ENCODE measurements around the gene LAMA2. TPM values are rescaled to one million over a fixed set of nuclear protein-coding genes. Genes with fewer than 3 reads are reported as not detected.

LAMA2 gene
- polyA plus RNA-seq, 1 donor from 2014 or later = 0.05 TPM

DNA sequence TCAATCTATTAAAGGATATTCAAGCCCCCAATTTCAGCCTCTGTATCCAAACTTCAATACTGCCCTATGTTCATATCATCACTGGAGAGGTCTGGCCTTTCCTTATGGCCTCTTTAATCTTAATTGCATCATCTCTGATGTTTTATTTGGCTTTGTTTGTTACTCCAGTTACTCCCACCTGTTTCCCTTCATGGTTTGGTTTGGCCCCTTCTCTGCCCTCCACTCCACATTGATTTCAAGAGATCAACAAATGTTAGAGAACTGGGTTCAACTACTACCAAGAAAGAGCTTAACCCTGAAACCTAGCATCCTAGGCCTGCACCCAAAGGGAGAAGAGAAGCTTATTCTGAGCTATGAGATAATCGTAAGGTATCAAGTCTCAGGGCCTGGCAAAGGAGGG lies 221.6 kb downstream of the LAMA2 start:
- peaks cover 11 to 21% (median 15%) of the 10 kb centered on the region in 3 donors for H3K4me1 Mint-ChIP-seq
- no peak overlapping the region for H3K27ac Mint-ChIP-seq
- no peaks in the 10 kb centered on the region for H3K36me3 Mint-ChIP-seq
- no peaks in the 10 kb centered on the region for H3K27me3 Mint-ChIP-seq
- H3K4me3 Mint-ChIP-seq = no peak overlapping the region
- H3K9me3 Mint-ChIP-seq = no peaks in the 10 kb centered on the region

DNA sequence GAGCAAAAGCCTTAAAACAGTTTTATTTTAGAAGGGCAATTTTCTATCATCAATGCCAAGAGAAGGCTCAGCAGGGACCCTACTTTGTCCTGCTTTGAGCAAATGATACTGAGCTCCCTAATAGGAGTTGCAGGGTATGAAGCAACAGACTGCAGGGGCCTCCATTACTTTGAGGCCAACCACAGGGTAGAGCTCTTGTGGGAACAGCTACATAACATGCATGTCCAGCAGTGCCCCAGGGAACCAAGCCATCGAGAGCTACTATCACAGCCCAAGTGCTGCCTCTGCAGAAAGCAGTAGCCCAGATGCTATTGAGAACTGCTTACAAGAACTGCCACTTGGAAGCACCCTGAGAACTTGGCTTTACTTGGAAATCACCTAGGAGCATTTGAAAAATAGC lies 222.1 kb downstream of the LAMA2 start:
- Mint-ChIP-seq H3K27me3 (no peaks in the 10 kb centered on the region), H3K4me3 (no peak overlapping the region), H3K27ac (no peak overlapping the region), H3K9me3 (no peaks in the 10 kb centered on the region), H3K36me3 (no peaks in the 10 kb centered on the region), H3K4me1 (peaks cover 11 to 20% (median 13%) of the 10 kb centered on the region in 3 donors)

DNA sequence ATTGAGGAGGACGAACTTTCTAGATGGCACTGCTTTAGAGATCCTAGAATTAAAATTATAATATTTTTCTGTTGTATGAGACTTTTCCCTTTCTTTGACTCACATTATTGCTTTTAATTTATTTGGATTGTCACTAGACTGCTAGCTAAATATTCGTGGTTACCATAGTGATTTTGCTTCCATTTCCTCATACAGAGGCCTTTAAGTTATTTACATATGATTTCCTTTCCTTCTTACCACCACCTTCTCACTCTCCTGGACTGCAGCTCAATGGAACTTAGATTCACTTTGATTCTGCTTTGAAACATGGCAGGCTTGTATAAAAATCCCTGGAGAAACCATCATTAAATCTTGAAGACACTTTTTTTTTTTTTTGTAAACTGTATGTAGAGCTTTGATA lies 222.9 kb downstream of the LAMA2 start:
- peak overlapping the region in 1 of 3 donors; percentile 14 for H3K27ac Mint-ChIP-seq
- peaks cover 8 to 15% (median 11%) of the 10 kb centered on the region in 3 donors for H3K4me1 Mint-ChIP-seq
- no peaks in the 10 kb centered on the region for H3K36me3 Mint-ChIP-seq
- no peaks in the 10 kb centered on the region for H3K27me3 Mint-ChIP-seq
- peak overlapping the region in 2 of 4 donors; percentile 13 to 82 for H3K4me3 Mint-ChIP-seq
- no peaks in the 10 kb centered on the region for H3K9me3 Mint-ChIP-seq

DNA sequence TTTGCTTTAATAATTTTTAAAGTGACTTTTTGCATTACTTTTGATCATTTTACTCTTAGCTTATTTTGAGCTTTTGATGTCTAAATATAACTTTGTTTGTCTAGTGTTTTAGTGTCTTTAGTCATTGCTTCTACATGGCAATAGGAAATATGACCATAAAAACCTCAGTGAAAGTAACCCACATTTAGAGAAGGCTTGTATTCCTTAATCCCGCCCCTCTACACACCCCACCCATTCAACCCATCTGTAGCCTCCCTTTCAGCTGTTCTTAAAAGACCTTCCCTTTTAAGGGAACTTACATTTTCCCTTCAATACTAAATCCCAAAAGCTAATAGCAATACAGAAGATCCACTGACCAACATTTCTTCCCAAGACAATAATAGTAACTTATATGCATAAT lies 225.4 kb downstream of the LAMA2 start:
- H3K4me3 Mint-ChIP-seq = no peak overlapping the region
- peaks cover 8 to 15% (median 11%) of the 10 kb centered on the region in 3 donors for H3K4me1 Mint-ChIP-seq
- H3K27ac Mint-ChIP-seq = no peak overlapping the region
- H3K27me3 Mint-ChIP-seq = no peaks in the 10 kb centered on the region
- H3K9me3 Mint-ChIP-seq = no peaks in the 10 kb centered on the region
- no peaks in the 10 kb centered on the region for H3K36me3 Mint-ChIP-seq

DNA sequence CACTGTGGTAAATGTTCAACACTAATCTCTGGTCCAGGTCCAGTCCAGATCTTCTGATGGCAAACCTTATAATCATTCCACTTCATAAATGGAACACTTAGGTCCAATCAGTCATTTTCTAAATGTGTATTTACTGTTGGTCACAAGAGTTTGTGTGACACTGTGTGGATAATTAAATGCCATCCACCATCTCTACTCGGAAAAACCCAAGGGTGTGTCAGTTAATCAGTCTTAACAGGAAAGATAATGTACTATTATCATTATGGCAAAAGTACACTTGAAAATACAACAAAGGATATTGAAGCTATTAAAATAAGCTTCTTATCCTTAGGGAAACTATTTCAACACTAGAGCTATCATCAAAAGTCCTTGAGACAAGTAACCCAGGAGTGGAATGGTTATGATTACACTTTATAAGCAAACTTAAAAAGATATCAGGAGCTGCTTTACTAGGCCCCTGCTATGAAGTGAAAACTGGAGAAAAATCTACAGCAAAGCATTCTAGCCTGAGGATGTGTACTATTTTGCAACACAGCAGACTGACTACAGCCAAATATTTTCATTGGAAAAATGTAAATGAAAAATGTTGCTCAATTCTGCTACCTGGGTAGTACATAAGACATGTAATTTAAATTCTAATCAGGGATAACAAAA lies 227.9 kb downstream of the LAMA2 start:
- H3K4me1 Mint-ChIP-seq = peaks cover 3 to 12% (median 5%) of the 10 kb centered on the region in 3 donors
- no peaks in the 10 kb centered on the region for H3K9me3 Mint-ChIP-seq
- H3K27ac Mint-ChIP-seq = no peak overlapping the region
- no peaks in the 10 kb centered on the region for H3K36me3 Mint-ChIP-seq
- H3K4me3 Mint-ChIP-seq = no peak overlapping the region
- H3K27me3 Mint-ChIP-seq = no peaks in the 10 kb centered on the region

DNA sequence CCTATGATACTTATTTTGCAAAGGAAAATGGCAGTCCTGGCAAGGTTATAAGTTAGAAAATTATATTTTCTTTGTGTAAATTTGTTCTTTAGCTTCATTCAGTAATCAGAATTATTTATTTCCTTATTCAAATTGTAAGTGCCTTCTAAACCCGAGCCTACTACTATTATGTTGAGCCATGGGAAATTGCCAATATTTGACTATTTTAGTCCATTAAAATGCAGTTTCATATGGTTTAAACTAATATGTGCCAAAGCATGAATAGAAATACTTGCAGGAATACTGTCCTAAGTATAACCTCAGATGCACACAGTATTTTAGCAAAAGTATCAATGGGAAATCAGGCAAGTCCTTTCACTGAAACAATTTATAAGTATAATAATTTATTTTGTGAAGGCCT lies 228.4 kb downstream of the LAMA2 start:
- H3K4me1 Mint-ChIP-seq = peaks cover 0 to 8% (median 0%) of the 10 kb centered on the region in 3 donors
- no peaks in the 10 kb centered on the region for H3K9me3 Mint-ChIP-seq
- no peaks in the 10 kb centered on the region for H3K27me3 Mint-ChIP-seq
- H3K36me3 Mint-ChIP-seq = no peaks in the 10 kb centered on the region
- H3K4me3 Mint-ChIP-seq = no peak overlapping the region
- no peak overlapping the region for H3K27ac Mint-ChIP-seq

DNA sequence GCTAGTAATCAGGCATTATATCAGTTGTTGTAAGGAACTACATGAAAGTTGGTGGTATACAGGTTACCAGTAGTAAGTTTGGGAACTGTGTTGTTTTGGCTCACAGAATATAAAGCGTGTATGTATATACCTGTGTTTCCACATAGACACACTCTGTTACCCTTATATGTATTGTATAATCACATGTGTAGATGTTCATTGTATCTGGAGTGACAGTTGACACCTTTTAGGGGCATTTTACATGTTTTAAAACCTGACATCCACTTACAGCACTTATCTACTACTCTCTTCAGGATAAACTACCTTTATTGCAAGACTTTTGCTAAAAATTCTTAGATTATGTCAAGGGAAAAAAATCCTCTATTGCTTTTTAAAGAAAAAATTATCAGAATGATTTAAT lies 228.9 kb downstream of the LAMA2 start:
- Mint-ChIP-seq H3K4me1 (peaks cover 0 to 8% (median 0%) of the 10 kb centered on the region in 3 donors), H3K27ac (no peak overlapping the region), H3K27me3 (no peaks in the 10 kb centered on the region), H3K36me3 (no peaks in the 10 kb centered on the region), H3K9me3 (no peaks in the 10 kb centered on the region), H3K4me3 (no peak overlapping the region)

DNA sequence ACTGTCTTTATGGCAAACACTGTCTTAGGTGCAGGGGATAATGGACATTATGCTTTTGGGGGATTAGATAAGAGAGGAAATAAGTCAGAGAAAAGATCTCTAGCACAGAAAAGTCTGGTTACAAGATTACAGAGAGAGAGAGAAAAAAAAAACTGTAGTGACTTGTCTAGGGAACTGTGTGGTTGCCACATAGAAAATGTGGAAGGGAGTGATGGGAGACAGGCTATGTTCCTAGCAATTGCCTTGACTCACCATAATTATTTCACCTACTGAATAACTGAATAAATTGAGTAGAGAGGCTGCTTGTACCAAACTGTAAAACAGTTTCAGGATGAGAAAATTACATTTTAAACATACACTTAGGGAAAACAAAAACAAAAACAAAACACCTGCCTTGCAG lies 229.7 kb downstream of the LAMA2 start:
- Mint-ChIP-seq H3K27ac (peak overlapping the region in 1 of 3 donors; percentile 40), H3K9me3 (no peaks in the 10 kb centered on the region), H3K27me3 (no peaks in the 10 kb centered on the region), H3K4me1 (peaks cover 0 to 8% (median 0%) of the 10 kb centered on the region in 3 donors), H3K4me3 (peak overlapping the region in 1 of 4 donors; percentile 4), H3K36me3 (no peaks in the 10 kb centered on the region)

DNA sequence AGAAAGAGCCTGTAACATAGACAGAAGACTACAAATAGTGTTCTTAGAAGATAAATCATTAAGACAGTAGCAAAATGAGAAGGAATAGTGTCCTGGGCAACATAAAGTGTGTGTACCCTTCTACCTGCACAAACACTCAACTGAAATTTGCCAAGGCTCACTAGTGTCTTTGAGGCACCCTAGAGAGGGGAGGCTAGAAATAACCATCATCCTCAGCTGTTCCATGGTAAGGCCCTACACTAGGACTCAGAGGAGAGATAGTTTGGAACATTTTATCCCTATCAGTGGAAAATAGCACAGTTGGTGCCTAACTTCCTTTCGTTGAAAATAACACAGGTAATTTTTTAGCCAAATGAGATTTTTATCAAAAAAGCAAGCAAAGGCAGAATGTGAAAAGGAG lies 230.7 kb downstream of the LAMA2 start:
- Mint-ChIP-seq H3K27ac (no peak overlapping the region), H3K9me3 (no peaks in the 10 kb centered on the region), H3K36me3 (no peaks in the 10 kb centered on the region), H3K27me3 (no peaks in the 10 kb centered on the region), H3K4me3 (no peak overlapping the region), H3K4me1 (peaks cover 0 to 8% (median 0%) of the 10 kb centered on the region in 3 donors)

DNA sequence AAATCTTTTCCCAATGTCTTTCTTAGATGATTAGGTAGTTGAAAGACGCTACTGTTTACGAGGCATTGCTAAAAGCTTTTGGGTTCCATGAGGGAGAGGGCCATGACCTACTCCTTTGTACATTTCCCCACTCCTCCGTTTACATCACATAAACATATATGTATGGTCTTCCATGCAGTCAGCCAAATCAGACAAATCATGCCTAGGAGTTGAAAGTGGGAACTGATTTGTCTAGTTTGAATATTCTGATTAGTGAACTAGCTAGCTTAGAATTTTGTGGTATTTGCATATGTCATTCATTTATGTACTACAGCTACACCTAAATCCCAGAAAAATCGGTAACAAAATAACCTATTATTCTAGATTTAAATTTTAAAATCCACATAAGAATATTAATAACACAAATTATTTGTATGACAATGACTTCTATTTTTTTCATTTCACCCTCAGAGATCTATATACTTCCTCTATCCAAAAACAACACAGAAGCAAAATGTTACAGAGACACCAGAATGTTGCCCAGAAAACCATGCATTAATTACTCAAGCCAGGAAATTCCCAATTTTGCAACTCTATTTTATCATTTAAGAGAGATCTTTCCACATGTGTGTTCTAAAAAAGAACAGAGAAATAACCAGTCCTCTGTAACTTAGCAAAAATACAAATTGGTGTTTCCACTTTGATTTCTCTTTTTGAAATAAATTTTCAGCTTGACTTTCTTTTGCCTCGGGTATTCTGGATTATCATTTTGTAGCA lies 231.9 kb downstream of the LAMA2 start:
- Mint-ChIP-seq H3K27ac (no peak overlapping the region), H3K9me3 (no peaks in the 10 kb centered on the region), H3K4me1 (peaks cover 0 to 8% (median 0%) of the 10 kb centered on the region in 3 donors), H3K36me3 (no peaks in the 10 kb centered on the region), H3K27me3 (no peaks in the 10 kb centered on the region), H3K4me3 (no peak overlapping the region)

DNA sequence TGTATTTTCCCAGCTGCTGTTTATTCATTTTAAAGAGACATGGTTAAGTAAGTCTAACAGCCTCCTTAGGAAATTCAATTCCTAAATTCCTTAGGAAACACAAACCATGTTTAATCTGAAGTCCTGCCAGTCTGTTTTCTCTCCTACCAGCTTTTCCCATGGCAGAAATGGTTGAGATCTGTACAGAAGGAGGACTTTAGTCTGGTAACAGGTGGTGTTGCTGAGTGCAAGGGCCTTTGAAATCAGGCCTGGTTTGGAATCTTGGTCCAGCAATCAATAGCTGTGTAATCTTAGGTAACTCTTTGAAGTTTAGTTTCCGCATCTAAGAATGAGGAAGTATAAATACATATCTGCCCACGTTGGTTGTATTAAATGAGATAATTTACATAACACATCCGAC lies 232.5 kb downstream of the LAMA2 start:
- peaks cover 0 to 8% (median 0%) of the 10 kb centered on the region in 3 donors for H3K4me1 Mint-ChIP-seq
- H3K9me3 Mint-ChIP-seq = no peaks in the 10 kb centered on the region
- no peaks in the 10 kb centered on the region for H3K36me3 Mint-ChIP-seq
- no peak overlapping the region for H3K27ac Mint-ChIP-seq
- H3K4me3 Mint-ChIP-seq = peak overlapping the region in 1 of 4 donors; percentile 49
- H3K27me3 Mint-ChIP-seq = no peaks in the 10 kb centered on the region

DNA sequence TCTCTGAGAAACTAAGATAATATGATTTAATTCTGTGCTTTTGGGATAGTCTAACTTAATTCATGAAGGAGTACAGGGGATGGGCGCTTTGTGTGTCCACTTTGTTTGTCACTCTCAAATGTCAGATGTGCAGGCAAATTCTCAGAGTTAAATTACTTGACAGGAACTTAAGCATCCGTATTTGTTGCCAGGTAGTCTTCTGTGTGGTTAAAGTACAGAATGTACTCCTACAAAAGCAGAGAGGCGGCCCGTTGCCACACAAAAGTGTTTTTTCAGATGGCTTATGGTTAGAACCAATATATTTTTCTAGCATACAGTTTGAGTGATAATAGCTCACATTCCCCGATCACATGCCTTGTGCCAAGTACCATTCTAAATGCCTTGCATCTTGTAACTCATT lies 234.4 kb downstream of the LAMA2 start:
- peaks cover 0 to 8% (median 0%) of the 10 kb centered on the region in 3 donors for H3K4me1 Mint-ChIP-seq
- no peak overlapping the region for H3K27ac Mint-ChIP-seq
- H3K36me3 Mint-ChIP-seq = no peaks in the 10 kb centered on the region
- H3K27me3 Mint-ChIP-seq = no peaks in the 10 kb centered on the region
- no peaks in the 10 kb centered on the region for H3K9me3 Mint-ChIP-seq
- no peak overlapping the region for H3K4me3 Mint-ChIP-seq

DNA sequence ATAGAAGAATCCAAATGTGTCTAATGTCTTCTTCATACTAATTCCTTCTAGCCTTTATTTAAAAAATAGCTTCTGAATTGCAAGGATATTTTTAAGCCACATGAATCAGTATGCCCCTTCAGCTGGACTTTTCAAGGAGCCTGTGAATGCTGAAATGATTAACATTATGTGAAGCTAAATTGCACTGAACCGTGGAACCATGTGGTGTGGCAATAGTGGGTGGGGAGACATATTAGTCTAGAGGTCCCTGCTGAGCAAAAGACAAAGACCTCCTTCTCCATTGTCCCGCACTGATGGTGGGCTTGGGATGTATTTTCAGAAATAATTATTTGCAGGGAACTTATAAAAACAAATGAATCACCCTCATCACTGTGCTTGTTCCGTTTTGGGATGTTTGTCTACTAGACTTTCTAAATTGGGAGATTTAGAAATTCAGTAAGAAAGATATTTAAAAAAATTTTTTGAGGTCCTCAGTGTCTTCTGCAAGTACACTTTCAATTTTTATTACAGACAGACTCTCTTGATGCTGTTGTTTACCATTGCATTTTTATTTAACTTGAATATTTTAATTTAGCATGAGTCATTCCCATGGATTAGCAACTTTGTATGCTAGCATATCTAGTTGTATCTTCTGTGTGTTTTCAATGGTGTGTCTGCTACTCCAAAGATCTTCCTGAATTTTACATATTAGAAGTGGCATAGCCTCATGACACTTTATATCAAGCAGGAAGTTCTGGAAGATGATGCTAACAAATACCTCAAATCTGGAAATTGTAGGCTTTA lies 238.1 kb downstream of the LAMA2 start:
- H3K4me3 Mint-ChIP-seq = no peak overlapping the region
- H3K36me3 Mint-ChIP-seq = no peaks in the 10 kb centered on the region
- H3K27ac Mint-ChIP-seq = no peak overlapping the region
- no peaks in the 10 kb centered on the region for H3K27me3 Mint-ChIP-seq
- H3K9me3 Mint-ChIP-seq = no peaks in the 10 kb centered on the region
- H3K4me1 Mint-ChIP-seq = no peaks in the 10 kb centered on the region

DNA sequence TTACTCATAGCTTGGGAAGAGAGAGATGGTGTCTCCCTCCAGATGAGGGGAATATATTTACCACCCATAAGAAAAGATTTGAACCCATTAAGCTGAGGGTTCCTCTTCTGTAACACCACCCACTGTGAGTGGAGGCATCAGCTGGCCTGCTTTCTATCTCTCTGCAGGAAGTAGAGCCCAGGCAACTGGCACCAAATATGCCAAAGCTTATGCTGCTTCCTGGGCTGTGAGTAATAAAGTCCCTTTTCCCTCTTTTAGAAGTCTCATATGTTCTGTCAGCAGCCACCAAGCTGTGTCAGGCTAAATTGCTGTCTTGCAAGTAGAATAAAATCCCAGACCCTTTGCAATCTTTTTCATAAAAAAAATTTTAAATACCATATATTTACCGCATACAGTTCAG lies 241.4 kb downstream of the LAMA2 start:
- Mint-ChIP-seq H3K27me3 (no peaks in the 10 kb centered on the region), H3K36me3 (no peaks in the 10 kb centered on the region), H3K4me1 (no peaks in the 10 kb centered on the region), H3K4me3 (no peak overlapping the region), H3K9me3 (no peaks in the 10 kb centered on the region), H3K27ac (no peak overlapping the region)

DNA sequence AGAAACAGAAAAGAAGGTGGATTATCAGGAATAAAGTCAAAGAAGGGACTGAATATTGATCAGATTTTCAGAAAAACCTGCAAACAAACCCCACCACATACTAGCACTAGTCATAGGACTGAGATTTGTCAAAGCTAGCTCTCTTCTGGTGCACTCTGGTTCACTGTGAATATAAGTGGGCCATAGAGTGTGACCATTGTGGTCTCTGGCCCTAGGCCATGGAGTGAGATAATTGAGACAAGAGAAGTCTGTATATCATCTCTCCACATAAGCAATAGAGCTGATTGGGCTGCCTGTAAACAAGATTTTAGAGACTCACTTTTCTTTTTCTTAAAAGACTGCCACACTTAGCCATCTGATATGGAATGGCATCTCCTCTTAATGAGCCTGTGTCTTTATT lies 247.2 kb downstream of the LAMA2 start:
- Mint-ChIP-seq H3K9me3 (no peaks in the 10 kb centered on the region), H3K4me1 (no peaks in the 10 kb centered on the region), H3K36me3 (no peaks in the 10 kb centered on the region), H3K27me3 (peaks cover 2% of the 10 kb centered on the region), H3K4me3 (no peak overlapping the region), H3K27ac (no peak overlapping the region)
